Esophagus (tissue), 2 donors: ENCODE measurements around the gene B4GALT1. TPM values are rescaled to one million over a fixed set of nuclear protein-coding genes. Genes with fewer than 3 reads are reported as not detected.

ENCODE experiments used
- H3K27ac ChIP-seq, 2 donors: one replicate each; pipeline ENCODE4 v1.5.1; 2013; ENCODE audit warnings: low read depth in 2 of 2, mild to moderate bottlenecking in 2 of 2, inconsistent platforms in 1 of 2, low read length in 1 of 2, moderate library complexity in 1 of 2
- H3K27me3 ChIP-seq, 2 donors: one replicate each; pipeline ENCODE4 v1.6.1; 2013; ENCODE audit warnings: low read length in 2 of 2, control low read depth in 1 of 2, mild to moderate bottlenecking in 1 of 2; ENCODE audit not compliant: insufficient read depth in 2 of 2, control insufficient read depth in 1 of 2
- H3K36me3 ChIP-seq, 2 donors: one replicate each; pipeline ENCODE4 v1.6.1; 2013; ENCODE audit warnings: low read length in 1 of 2; ENCODE audit not compliant: control insufficient read depth in 2 of 2, insufficient read depth in 2 of 2
- H3K4me1 ChIP-seq, 2 donors: one replicate each; pipeline ENCODE4 v1.6.1; 2013; ENCODE audit warnings: low read length in 1 of 2; ENCODE audit not compliant: control insufficient read depth in 2 of 2, insufficient read depth in 2 of 2
- H3K4me3 ChIP-seq, 2 donors: one replicate each; pipeline ENCODE4 v1.5.1; 2013; ENCODE audit warnings: low read length in 2 of 2, mild to moderate bottlenecking in 2 of 2, low read depth in 1 of 2, moderate library complexity in 1 of 2
- H3K9me3 ChIP-seq, 2 donors: one replicate each; pipeline ENCODE4 v1.6.1; 2013; ENCODE audit warnings: mild to moderate bottlenecking in 2 of 2, low read depth in 1 of 2, low read length in 1 of 2, moderate library complexity in 1 of 2; ENCODE audit not compliant: control insufficient read depth in 2 of 2, insufficient read depth in 1 of 2
- WGBS, 2 donors: extraction: QIAGEN DNeasy Blood & Tissue Kit; methylation state at CpG; one replicate each; pipeline ENCODE4 v1.1.7; 2013; 5-methylcytosine and 5-hydroxymethylcytosine counted together
- polyA plus RNA-seq, 2 donors: library from polyadenylated mRNA; stranded (reverse); fragments of 200-250 nt; gene quantifications; one replicate each; pipeline ENCODE4 v1.2.3, GENCODE V29; 2013
- donor health status: healthy with polysubstance abuse.
- donor health status: Bipolar disorder and iron deficiency.

The B4GALT1 gene
- 10 to 100 TPM; 26.0 to 29.2 TPM for polyA plus RNA-seq

DNA sequence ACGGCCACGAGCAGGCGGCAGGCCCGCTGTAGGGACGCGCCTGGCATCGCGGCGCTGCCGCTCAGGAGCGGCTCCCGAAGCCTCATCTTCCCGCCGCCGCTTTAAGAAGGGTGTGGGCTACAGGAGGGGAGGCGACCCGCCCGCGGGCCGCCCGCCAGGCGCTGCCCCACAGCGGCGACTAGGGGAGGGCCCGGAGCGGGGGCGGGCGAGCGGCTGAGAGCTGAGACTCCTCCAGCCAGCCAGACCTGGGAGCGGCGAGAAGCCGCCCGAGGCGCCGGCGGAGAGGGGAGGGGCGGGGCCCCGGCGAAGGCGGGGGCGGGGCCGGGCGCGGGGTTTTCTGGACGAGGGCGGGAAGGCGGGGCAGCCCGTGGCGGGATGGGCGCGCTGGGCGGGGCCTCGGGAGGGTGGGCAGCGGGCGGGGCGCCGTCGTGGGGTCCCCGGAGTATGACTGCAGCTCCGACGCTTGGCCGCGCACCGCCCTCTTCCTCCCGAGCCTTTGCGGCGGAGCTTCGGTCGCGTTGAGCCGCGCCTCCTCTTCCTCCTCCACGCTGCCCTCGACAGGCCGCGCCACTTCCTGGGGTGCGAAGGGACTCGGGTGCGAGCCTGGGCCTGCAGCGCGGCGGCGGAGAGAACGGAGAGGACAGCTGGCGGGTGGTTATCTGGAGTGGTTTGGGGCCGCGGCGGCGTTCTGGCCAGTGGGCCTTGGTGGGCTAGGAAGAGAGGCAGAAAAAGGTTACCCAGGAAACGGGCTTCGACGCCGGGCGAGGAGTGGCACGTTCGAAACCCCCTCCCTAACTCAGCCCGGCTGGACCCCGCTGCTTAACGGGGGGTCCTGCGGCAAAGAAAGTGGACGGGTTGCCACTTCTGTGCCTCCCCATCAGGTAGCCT is at the start of gene B4GALT1:
TSS of gene B4GALT1 (minus strand) at position 253 of the 888 bp plus-strand sequence. CDS start at position 86, 167 bp downstream.
- Histone ChIP-seq H3K36me3 (no peaks in the 10 kb centered on the region), H3K27ac (peak within 1 kb of the TSS; percentile 97 to 98), H3K27me3 (no peaks in the 10 kb centered on the region), H3K9me3 (no peaks in the 10 kb centered on the region), H3K4me1 (peaks cover 10 to 25% of the 10 kb centered on the region in 2 donors), H3K4me3 (peak within 1 kb of the TSS; percentile 80 to 84)
- whole genome bisulfite sequencing, 2 donors = 1 to 2% methylated on average over 84 to 101 of the region's 101 CpGs

DNA sequence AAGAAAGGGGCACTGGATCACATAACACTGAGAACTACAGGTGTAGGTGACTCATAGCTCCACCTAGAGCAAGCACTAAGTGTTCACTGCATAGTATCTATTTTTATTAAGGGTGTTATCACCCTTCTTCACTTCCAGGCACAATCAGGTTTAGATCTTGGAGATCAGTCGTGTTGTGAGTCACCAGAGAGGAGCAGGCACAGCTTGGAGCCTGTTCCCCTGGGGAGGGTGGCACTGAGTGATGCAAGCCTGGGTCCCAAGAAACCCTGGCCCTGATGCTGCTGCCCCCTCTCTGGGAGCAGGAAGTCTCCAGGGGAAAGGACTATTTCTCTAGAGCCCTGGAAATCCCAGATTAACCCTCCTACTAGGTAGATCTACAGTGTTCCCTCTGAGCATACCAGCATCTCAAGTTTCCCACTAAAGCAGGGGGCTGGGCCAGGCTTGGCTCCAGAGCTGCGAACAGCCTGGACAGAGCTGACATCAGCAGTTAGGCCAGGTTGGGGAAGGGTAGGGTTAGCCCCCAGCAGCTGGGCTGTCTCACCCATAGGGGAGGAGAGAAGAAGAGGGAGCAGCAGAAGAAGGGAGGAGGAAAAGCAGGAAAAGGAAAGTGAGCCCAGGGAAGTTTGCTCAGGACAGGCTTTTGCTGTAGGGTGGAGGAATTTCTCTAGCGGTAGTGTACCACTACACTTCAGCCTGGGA is 44.7 kb upstream of the B4GALT1 start:
- 51 to 53% methylated on average over 3 of the region's 3 CpGs for WGBS, 2 donors

DNA sequence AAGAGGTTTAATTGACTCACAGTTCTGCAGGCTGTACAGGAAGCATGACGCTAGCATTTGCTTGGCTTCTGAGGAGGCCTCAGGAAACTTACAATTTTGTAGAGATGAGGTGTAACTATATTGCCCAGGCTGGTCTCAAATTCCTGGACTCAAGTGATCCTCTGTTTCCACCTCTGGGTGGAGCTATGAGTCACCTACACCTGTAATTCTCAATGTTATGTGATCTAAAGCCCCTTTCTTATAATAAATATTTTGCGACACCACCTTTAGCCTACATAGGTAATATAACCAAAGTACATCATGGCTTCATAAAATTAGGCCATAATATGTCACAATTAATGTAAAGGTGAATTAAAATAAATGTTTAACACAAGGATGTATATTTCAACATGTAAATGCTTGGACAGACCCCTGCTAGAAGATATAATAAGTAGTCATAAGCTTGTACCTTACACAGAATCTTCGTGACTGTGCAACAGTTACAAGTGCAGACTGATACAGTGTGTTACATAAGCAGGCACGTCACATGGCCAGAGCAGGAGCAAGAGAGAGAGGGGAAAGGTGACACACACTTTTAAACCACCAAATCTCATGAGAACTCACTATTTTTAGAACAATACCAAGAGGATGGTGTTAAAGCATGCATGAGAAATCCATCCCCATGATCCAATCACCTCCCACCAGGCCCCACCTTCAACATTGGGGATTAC is 43.0 kb upstream of the B4GALT1 start:
- Histone ChIP-seq H3K4me1 (peaks cover 0 to 4% of the 10 kb centered on the region in 2 donors), H3K4me3 (no peak overlapping the region), H3K9me3 (no peaks in the 10 kb centered on the region), H3K36me3 (no peaks in the 10 kb centered on the region), H3K27ac (no peak overlapping the region), H3K27me3 (no peaks in the 10 kb centered on the region)
- 86 to 88% methylated on average over 4 of the region's 4 CpGs for WGBS, 2 donors

More for the DNA sequence above, 44.7 kb upstream of the B4GALT1 start:
- H3K27ac ChIP-seq = peak overlapping the region in 1 of 2 donors; percentile 27
- peaks cover 0 to 4% of the 10 kb centered on the region in 2 donors for H3K4me1 ChIP-seq
- H3K9me3 ChIP-seq = no peaks in the 10 kb centered on the region
- no peaks in the 10 kb centered on the region for H3K36me3 ChIP-seq
- no peaks in the 10 kb centered on the region for H3K27me3 ChIP-seq
- H3K4me3 ChIP-seq = no peak overlapping the region

DNA sequence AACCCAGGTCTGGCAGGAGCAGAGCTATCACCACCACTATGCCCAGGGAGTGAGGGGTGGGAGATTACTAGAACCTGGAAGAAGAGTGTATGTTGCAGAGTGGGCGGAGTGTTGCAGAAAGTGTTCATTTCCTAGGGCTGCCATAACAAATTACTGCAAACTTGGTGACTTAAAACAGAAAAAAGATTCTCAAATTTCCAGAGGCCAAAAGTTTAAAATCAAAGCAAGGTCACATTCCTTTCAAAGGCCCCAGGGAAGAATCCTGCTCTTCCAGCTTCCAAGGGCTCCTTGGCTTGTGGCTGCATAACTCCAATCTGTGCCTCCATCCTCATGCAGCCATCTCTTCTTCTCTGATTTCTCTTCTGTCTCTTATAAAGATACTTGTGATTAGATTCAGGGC is 42.3 kb upstream of the B4GALT1 start:
- Histone ChIP-seq H3K36me3 (no peaks in the 10 kb centered on the region), H3K27me3 (no peaks in the 10 kb centered on the region), H3K4me1 (peaks cover 0 to 4% of the 10 kb centered on the region in 2 donors), H3K9me3 (no peaks in the 10 kb centered on the region), H3K27ac (no peak overlapping the region), H3K4me3 (no peak overlapping the region)
- 97 to 100% methylated on average over 1 of the region's 1 CpG for WGBS, 2 donors

- Histone ChIP-seq H3K4me3 (no peak overlapping the region), H3K27ac (no peak overlapping the region)
These were observed 35.5 kb upstream of the B4GALT1 start for GRCh38 chr9:33202552-33203201.

GRCh38 chr9:33202018-33202417 is 34.9 kb upstream of the B4GALT1 start:
- Histone ChIP-seq H3K4me3 (no peak overlapping the region), H3K27me3 (no peaks in the 10 kb centered on the region), H3K4me1 (no peaks in the 10 kb centered on the region), H3K36me3 (no peaks in the 10 kb centered on the region), H3K27ac (no peak overlapping the region), H3K9me3 (no peaks in the 10 kb centered on the region)
- 86 to 92% methylated on average over 1 of the region's 1 CpG for WGBS, 2 donors

More at GRCh38 chr9:33202552-33203201, 35.5 kb upstream of the B4GALT1 start:
- Histone ChIP-seq H3K27me3 (no peaks in the 10 kb centered on the region), H3K36me3 (no peaks in the 10 kb centered on the region), H3K4me1 (no peaks in the 10 kb centered on the region), H3K9me3 (no peaks in the 10 kb centered on the region)
- 50 to 56% methylated on average over 11 of the region's 11 CpGs for WGBS, 2 donors

DNA sequence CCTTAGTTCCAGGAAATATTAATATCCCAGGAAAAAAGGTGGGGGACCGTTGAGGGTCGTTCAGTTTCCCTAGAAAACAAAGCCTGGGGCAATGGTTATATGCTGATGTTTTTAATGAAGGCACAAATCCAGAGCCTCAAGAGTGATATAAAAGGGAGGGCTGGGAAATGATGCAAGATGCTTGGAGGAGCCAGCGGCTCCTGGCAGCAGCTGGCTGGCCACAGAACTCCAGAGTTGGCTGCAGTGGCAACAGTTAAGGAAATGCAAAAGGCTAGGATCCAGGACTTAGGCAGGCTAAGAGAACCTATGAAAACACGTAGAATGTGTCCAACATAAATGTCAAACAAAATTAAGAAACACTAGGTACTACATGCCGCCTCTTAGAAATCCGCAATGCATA is 31.0 kb upstream of the B4GALT1 start:
- H3K4me3 ChIP-seq = no peak overlapping the region
- no peaks in the 10 kb centered on the region for H3K9me3 ChIP-seq
- H3K36me3 ChIP-seq = no peaks in the 10 kb centered on the region
- no peak overlapping the region for H3K27ac ChIP-seq
- WGBS, 2 donors = 51 to 60% methylated on average over 6 of the region's 6 CpGs
- no peaks in the 10 kb centered on the region for H3K27me3 ChIP-seq
- H3K4me1 ChIP-seq = no peaks in the 10 kb centered on the region

- no peaks in the 10 kb centered on the region for H3K9me3 ChIP-seq
- 52 to 58% methylated on average over 6 of the region's 6 CpGs for WGBS, 2 donors
- H3K4me1 ChIP-seq = no peaks in the 10 kb centered on the region
- no peak overlapping the region for H3K4me3 ChIP-seq
- H3K36me3 ChIP-seq = no peaks in the 10 kb centered on the region
- H3K27me3 ChIP-seq = no peaks in the 10 kb centered on the region
- H3K27ac ChIP-seq = peak overlapping the region in 1 of 2 donors; percentile 43
These were observed 30.4 kb upstream of the B4GALT1 start for GRCh38 chr9:33197279-33198152.
